Measurements from ENCODE around the gene LMO7.

LMO7 gene

GRCh38 chr13:75656425-75656989 is 20.4 kb downstream of the LMO7 start:
- Histone ChIP-seq H3K36me3 (ENCODE audit: insufficient read depth, low read length) (peaks cover 24% of the 10 kb centered on the region), H3K4me3 (no peak overlapping the region), H3K27ac (no peak overlapping the region), H3K9me3 (ENCODE audit: low read depth, low read length) (no peaks in the 10 kb centered on the region), H3K9ac (ENCODE audit: insufficient read length) (no peak overlapping the region)
- no peak for DNase-seq (ENCODE audit: low read depth, low spot score)
- TF ChIP-seq POLR2AphosphoS5 (IDR thresholded peaks at IDR 0.05; ENCODE audit: borderline replicate concordance, low read depth, low read length), result no peak
- no peak for TF ChIP-seq EZH2 (IDR thresholded peaks at IDR 0.05)
- TF ChIP-seq FOXP2 (optimal IDR thresholded peaks at IDR 0.05; ENCODE audit: control extremely low read depth, extremely low read length, insufficient read depth), result no peak

- H3K27ac ChIP-seq, result no peak overlapping the region
- DNase-seq (ENCODE audit: low read depth, low spot score), result no peak
- TF ChIP-seq POLR2AphosphoS5 (IDR thresholded peaks at IDR 0.05; ENCODE audit: borderline replicate concordance, low read depth, low read length), result no peak
- TF ChIP-seq EZH2 (IDR thresholded peaks at IDR 0.05), result no peak
- TF ChIP-seq FOXP2 (optimal IDR thresholded peaks at IDR 0.05; ENCODE audit: control extremely low read depth, extremely low read length, insufficient read depth), result no peak
- H3K4me3 ChIP-seq, result no peak overlapping the region
- no peak overlapping the region for H3K9ac ChIP-seq (ENCODE audit: insufficient read length)
- H3K36me3 ChIP-seq (ENCODE audit: insufficient read depth, low read length), result peaks cover 21% of the 10 kb centered on the region
- H3K9me3 ChIP-seq (ENCODE audit: low read depth, low read length), result no peaks in the 10 kb centered on the region
These were observed 21.0 kb downstream of the LMO7 start for GRCh38 chr13:75657111-75657510.

- DNase-seq (ENCODE audit: low read depth, low spot score), result no peak
- Histone ChIP-seq H3K9ac (ENCODE audit: insufficient read length) (no peak overlapping the region), H3K9me3 (ENCODE audit: low read depth, low read length) (no peaks in the 10 kb centered on the region), H3K27ac (no peak overlapping the region; the same call in 1 of the 2 replicates), H3K4me3 (no peak overlapping the region), H3K36me3 (ENCODE audit: insufficient read depth, low read length) (peaks cover 10% of the 10 kb centered on the region)
- TF ChIP-seq FOXP2 (optimal IDR thresholded peaks at IDR 0.05; ENCODE audit: control extremely low read depth, extremely low read length, insufficient read depth) (no peak), EZH2 (IDR thresholded peaks at IDR 0.05) (no peak), POLR2AphosphoS5 (IDR thresholded peaks at IDR 0.05; ENCODE audit: borderline replicate concordance, low read depth, low read length) (no peak)
These were observed 24.6 kb downstream of the LMO7 start for GRCh38 chr13:75660694-75661093.

DNA sequence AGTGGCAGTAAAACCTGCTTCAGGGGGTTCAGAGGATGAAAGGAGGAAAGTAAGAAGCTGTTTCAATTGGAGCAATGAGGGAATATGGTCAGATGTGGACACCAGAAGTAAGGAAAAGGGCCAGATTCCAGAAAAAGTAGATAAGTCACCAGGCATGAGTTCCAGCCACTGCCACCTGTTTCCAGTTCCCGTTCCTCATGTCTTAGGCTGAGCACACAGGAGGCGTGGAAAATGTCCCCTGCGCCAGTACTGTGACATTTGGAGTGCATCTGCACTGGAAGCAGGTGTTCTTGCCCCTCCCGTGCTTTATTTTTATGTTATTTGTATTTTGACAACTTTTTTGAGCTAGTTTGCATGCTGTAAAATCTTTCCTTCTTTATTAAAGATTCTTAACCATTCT is 25.3 kb downstream of the LMO7 start:
- Histone ChIP-seq H3K4me3 (no peak overlapping the region), H3K27ac (no peak overlapping the region), H3K9me3 (ENCODE audit: low read depth, low read length) (no peaks in the 10 kb centered on the region), H3K9ac (ENCODE audit: insufficient read length) (no peak overlapping the region), H3K36me3 (ENCODE audit: insufficient read depth, low read length) (peaks cover 10% of the 10 kb centered on the region)
- no peak for TF ChIP-seq FOXP2 (optimal IDR thresholded peaks at IDR 0.05; ENCODE audit: control extremely low read depth, extremely low read length, insufficient read depth)
- no peak for TF ChIP-seq EZH2 (IDR thresholded peaks at IDR 0.05)
- TF ChIP-seq POLR2AphosphoS5 (IDR thresholded peaks at IDR 0.05; ENCODE audit: borderline replicate concordance, low read depth, low read length), result no peak
- no peak for DNase-seq (ENCODE audit: low read depth, low spot score)

- TF ChIP-seq EZH2 (IDR thresholded peaks at IDR 0.05), result no peak
- TF ChIP-seq FOXP2 (optimal IDR thresholded peaks at IDR 0.05; ENCODE audit: control extremely low read depth, extremely low read length, insufficient read depth), result no peak
- no peak for TF ChIP-seq POLR2AphosphoS5 (IDR thresholded peaks at IDR 0.05; ENCODE audit: borderline replicate concordance, low read depth, low read length)
- Histone ChIP-seq H3K9me3 (ENCODE audit: low read depth, low read length) (no peaks in the 10 kb centered on the region), H3K9ac (ENCODE audit: insufficient read length) (no peak overlapping the region), H3K4me3 (no peak overlapping the region), H3K36me3 (ENCODE audit: insufficient read depth, low read length) (no peaks in the 10 kb centered on the region), H3K27ac (no peak overlapping the region)
- no peak for DNase-seq (ENCODE audit: low read depth, low spot score)
These were observed 30.7 kb downstream of the LMO7 start for GRCh38 chr13:75666646-75667351.

DNA sequence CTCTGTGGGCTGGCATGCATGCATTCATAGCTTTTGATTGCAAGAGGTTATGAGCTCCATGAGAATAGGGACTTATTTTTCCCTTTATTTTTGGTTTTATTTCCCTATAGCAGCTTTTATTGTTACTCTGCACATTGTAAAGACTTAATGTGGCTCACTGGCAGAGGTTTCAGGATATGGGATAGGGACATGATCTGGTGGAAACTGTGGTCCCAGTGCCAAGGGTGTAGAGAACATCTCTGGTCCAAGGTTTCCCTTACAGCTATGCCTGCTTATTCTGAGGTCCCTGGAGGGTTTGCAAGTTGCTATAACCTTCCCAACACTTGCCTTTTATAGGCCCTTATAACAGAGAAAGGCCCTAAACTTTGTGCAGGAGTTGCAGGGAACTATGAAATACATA is 33.6 kb downstream of the LMO7 start:
- DNase-seq (ENCODE audit: low read depth, low spot score), result no peak
- H3K27ac ChIP-seq, result no peak overlapping the region
- no peak overlapping the region for H3K4me3 ChIP-seq
- TF ChIP-seq POLR2AphosphoS5 (IDR thresholded peaks at IDR 0.05; ENCODE audit: borderline replicate concordance, low read depth, low read length), result no peak
- TF ChIP-seq EZH2 (IDR thresholded peaks at IDR 0.05), result no peak
- TF ChIP-seq FOXP2 (optimal IDR thresholded peaks at IDR 0.05; ENCODE audit: control extremely low read depth, extremely low read length, insufficient read depth), result no peak
- H3K9me3 ChIP-seq (ENCODE audit: low read depth, low read length), result no peaks in the 10 kb centered on the region
- no peak overlapping the region for H3K9ac ChIP-seq (ENCODE audit: insufficient read length)
- no peaks in the 10 kb centered on the region for H3K36me3 ChIP-seq (ENCODE audit: insufficient read depth, low read length)

DNA sequence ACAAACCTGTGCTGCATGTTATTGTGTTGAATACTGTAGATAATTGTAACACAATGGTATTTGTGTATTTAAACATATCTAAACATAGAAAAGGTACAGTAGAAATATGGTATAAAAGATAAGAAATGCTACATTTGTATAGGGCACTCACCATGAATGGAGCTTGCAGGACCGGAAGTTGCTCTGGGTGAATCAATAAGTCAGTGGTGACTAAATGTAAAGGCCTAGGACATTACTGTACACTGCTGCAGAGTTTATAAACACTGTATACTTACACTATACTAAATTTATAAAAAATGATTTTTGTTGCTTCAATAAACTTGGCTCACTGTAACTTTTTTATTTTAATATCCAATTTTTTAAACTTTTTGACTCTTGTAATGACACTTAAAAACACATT is 34.4 kb downstream of the LMO7 start:
- H3K4me3 ChIP-seq, result no peak overlapping the region
- no peaks in the 10 kb centered on the region for H3K9me3 ChIP-seq (ENCODE audit: low read depth, low read length)
- H3K36me3 ChIP-seq (ENCODE audit: insufficient read depth, low read length), result no peaks in the 10 kb centered on the region
- DNase-seq (ENCODE audit: low read depth, low spot score), result no peak
- H3K9ac ChIP-seq (ENCODE audit: insufficient read length), result no peak overlapping the region
- TF ChIP-seq EZH2 (IDR thresholded peaks at IDR 0.05) (no peak), POLR2AphosphoS5 (IDR thresholded peaks at IDR 0.05; ENCODE audit: borderline replicate concordance, low read depth, low read length) (no peak), FOXP2 (optimal IDR thresholded peaks at IDR 0.05; ENCODE audit: control extremely low read depth, extremely low read length, insufficient read depth) (no peak)
- no peak overlapping the region for H3K27ac ChIP-seq

- no peak overlapping the region for H3K9ac ChIP-seq (ENCODE audit: insufficient read length)
- DNase-seq (ENCODE audit: low read depth, low spot score), result no peak
- TF ChIP-seq EZH2 (IDR thresholded peaks at IDR 0.05) (no peak), POLR2AphosphoS5 (IDR thresholded peaks at IDR 0.05; ENCODE audit: borderline replicate concordance, low read depth, low read length) (no peak), FOXP2 (optimal IDR thresholded peaks at IDR 0.05; ENCODE audit: control extremely low read depth, extremely low read length, insufficient read depth) (no peak)
- H3K27ac ChIP-seq, result no peak overlapping the region
- H3K4me3 ChIP-seq, result no peak overlapping the region
- H3K9me3 ChIP-seq (ENCODE audit: low read depth, low read length), result no peaks in the 10 kb centered on the region
- peaks cover 6% of the 10 kb centered on the region; the same call in 1 of the 2 replicates for H3K36me3 ChIP-seq (ENCODE audit: insufficient read depth, low read length)
These were observed 39.3 kb downstream of the LMO7 start for GRCh38 chr13:75675421-75675820.

Measured in SK-N-MC (cell line).